Posterior cingulate gyrus (tissue), 11 donors: Measurements from ENCODE around the gene MEGF6.

ENCODE experiments used
- DNase-seq, 10 donors: peaks; one replicate each; pipeline versions ENCODE4 v3.0.0 to v3.0.0-alpha.2; 2020 to 2021; ENCODE audit warnings: mixed read lengths in 3 of 10
- intact Hi-C: fragments of 100-400 bp; cut with DNase I; formaldehyde crosslinking; loops from one replicate; pipeline ENCODE4 v1.15.1; 2023

MEGF6 gene

GRCh38 chr1:3614755-3615742 is 3.7 kb upstream of the MEGF6 start:
- intact Hi-C loops: loop anchor here (5.0 kb wide), 1 partner anchor 163 kb away; the partner anchor contains the start of gene ARHGEF16
- DNase-seq: no peak

DNA sequence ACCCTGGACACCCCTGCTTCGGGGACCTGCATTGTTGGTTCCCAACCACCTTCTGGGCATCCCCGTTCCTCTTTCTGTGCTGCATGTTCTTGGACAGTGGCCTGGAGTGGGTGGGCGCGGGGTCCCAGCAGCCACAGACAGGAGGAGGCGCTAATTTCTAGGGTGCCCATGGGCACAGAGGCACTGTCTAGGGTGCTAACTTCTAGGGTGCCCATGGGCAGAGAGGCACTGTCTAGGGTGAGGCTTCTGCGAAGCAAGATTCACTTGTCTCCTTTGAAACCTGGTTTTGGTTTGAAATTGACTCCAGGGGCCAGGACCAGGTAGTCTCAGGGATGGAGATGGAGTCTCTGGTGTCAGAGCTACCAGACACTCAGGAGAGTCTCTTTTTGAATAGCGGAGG is 815 bp upstream of the MEGF6 start:
- intact Hi-C loops: no loop called here
- DNase-seq: no peak

- intact Hi-C loops: no loop called here
Observed at GRCh38 chr1:3610527-3611169, 660 bp downstream of the MEGF6 start.

DNA sequence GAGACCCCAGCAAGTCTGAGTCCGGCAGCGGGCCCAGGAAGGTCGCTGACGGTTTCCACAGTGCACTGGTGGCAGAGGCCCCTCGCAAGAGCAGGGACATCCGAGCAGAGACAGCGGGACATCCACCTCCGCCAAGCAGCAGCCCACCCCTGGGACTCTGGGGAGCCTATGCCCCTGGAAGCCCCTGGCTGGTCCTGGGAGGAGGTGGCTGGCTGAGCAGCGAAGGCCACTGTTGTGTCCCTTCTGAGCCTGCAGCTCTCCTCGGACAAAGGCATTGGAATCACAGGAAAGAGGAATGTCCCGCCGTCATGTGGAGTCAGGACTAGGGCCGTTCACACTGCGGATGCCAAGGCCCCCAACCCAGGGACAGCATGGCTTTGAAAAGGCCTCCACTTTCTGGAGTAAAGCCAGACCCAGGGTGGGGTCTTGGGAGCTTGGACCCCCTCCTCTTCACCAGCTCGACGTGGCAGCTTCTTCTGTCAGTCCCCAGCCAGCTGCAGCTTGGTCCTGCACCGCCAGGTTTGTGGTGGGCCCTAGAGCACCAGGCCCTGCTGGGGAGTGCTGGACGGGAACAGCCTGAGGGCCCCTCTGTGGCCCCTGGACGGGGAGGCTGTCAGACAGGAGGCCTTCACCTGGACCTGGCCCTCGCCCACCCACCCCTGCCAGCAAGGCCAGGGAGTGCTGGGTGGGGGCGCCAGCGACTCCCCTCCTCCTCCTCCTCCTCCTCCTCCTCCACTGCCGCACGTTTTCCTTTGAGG is 1.4 kb downstream of the MEGF6 start:
- DNase-seq: no peak
- intact Hi-C loops: no loop called here

More at GRCh38 chr1:3610527-3611169, 660 bp downstream of the MEGF6 start:
- no peak for DNase-seq

- DNase-seq: no peak
Observed at GRCh38 chr1:3609016-3609768, 2.1 kb downstream of the MEGF6 start.

GRCh38 chr1:3608154-3608553 is 3.2 kb downstream of the MEGF6 start:
- no peak for DNase-seq
- intact Hi-C loops: no loop called here

More at GRCh38 chr1:3609016-3609768, 2.1 kb downstream of the MEGF6 start:
- intact Hi-C loops: no loop called here

- intact Hi-C loops: no loop called here
- peak in 1 of 10 donors; percentile 32 for DNase-seq
Observed at GRCh38 chr1:3607703-3608065, 3.6 kb downstream of the MEGF6 start.

- intact Hi-C loops: no loop called here
- no peak for DNase-seq
Observed at GRCh38 chr1:3606779-3607702, 4.3 kb downstream of the MEGF6 start.

DNA sequence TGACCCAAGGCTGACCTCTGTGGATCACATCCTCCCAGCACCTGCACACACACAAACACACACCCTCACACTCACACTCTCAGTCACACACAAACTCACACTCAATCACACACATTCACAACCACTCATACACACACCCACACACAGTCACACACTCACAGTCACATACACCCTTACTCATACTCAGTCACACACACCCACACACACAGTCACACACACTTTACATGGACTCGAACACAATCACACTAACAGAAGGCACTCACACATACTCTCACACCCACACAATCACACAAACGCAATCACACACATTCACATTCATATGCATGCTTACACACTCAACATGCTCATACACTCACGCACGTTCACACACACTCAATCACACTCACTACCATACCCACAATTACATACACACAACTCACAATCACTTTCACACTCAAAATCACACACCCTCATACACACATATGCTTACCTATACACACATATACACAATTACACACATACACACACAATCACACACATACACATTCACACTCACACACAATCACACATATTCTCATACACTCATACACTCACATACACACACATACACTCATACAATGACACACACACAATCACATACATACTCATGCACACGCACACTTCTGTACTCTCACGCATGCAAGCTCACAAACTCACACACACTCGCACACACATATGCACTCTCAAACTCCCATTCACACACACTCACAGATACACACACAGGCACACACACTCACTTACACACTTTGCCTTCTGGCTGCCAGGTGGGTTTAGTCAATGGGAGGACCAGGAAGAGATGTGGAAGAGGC is 6.1 kb downstream of the MEGF6 start:
- intact Hi-C loops: no loop called here

GRCh38 chr1:3604468-3604974 is 6.8 kb downstream of the MEGF6 start:
- intact Hi-C loops: no loop called here

More for the DNA sequence above, 6.1 kb downstream of the MEGF6 start:
- DNase-seq: no peak

GRCh38 chr1:3603571-3604467 is 7.5 kb downstream of the MEGF6 start:
- intact Hi-C loops: no loop called here
- DNase-seq: no peak

More at GRCh38 chr1:3604468-3604974, 6.8 kb downstream of the MEGF6 start:
- no peak for DNase-seq

- no peak for DNase-seq
- intact Hi-C loops: no loop called here
Observed at GRCh38 chr1:3603156-3603555, 8.2 kb downstream of the MEGF6 start.

DNA sequence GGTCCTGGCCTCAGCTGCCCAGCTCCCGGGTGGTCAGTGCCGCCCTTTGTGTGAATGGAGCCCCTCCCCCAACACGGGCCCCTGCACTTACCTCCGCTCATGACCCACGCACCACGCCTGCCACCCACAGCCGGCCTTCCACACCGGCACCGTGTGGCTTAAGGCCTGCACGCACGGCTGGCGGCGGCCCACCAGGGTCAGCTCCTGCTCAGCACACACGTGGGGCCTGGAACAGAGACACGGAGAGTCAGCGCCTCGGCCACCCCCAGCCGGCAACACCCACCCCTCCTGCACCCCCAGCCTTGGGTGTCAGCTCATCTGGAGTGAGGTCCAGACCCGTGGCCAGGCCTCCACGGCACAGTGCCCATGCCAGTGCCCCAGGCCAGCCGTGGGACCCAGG is 8.9 kb downstream of the MEGF6 start:
- intact Hi-C loops: no loop called here
- no peak for DNase-seq

- intact Hi-C loops: no loop called here
- DNase-seq: no peak
Observed at GRCh38 chr1:3601743-3602142, 9.6 kb downstream of the MEGF6 start.

DNA sequence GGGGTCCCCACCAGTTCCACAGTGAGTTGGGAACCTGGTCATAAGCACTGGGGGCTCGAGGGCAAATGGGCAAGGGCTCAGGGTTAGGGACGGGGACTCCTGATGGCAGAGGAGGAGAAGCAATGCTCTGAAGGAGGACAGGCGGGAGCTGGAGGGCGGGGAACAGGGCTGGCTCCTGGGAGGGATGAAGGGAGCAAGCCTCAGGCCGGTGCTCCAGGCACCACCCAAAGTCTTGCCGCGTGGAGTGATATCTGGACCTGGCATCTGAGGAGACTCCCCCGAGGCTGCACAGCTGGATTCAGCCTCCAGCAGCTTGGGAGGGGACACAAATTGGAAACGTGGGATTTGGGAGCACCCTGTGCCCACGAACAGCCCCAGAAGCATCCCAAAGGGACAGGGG is 11.0 kb downstream of the MEGF6 start:
- intact Hi-C loops: no loop called here
- no peak for DNase-seq

DNA sequence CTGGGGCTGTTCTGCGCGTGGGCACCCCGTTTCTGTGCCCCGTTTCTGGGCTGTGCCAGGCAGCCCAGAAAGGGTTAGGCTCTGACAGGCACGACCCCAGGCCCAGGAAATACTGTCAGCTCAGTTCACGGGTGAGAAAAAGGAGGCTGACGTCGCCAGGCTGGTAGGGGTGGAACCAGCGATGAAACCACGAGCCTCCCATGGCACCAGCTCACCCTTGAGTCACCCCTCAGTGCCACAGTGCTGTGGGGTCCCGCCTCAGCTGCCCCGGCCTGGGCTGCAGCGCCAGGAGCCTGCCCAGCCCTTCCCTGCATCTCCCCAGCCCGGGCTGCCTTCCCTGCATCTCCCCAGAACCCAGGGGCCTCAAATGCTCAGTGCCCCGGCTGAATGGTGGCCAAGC is 11.5 kb downstream of the MEGF6 start:
- DNase-seq: no peak

GRCh38 chr1:3599286-3599811 is 12.0 kb downstream of the MEGF6 start:
- intact Hi-C loops: no loop called here
- peak in 1 of 10 donors; percentile 29 for DNase-seq

More for the DNA sequence above, 11.5 kb downstream of the MEGF6 start:
- intact Hi-C loops: no loop called here
